Left kidney (tissue), 2 donors: ENCODE results near the gene MAP4. TPM values are rescaled to one million over a fixed set of nuclear protein-coding genes. Genes with fewer than 3 reads are reported as not detected.

Source experiments
- DNase-seq: peaks from one replicate; pipeline ENCODE4 v3.0.0-alpha.2; 2013
- polyA plus RNA-seq: library from polyadenylated mRNA; unstranded; fragments of 120-200 nt; gene quantifications from one replicate; pipeline ENCODE4 v1.2.1, GENCODE V29; 2013; ENCODE audit not compliant: insufficient read length

MAP4 gene
- polyA plus RNA-seq, 1 donor: 190 TPM

GRCh38 chr3:47974974-47975470 lies 41.2 kb downstream of the MAP4 start:
- no peak for DNase-seq

DNA sequence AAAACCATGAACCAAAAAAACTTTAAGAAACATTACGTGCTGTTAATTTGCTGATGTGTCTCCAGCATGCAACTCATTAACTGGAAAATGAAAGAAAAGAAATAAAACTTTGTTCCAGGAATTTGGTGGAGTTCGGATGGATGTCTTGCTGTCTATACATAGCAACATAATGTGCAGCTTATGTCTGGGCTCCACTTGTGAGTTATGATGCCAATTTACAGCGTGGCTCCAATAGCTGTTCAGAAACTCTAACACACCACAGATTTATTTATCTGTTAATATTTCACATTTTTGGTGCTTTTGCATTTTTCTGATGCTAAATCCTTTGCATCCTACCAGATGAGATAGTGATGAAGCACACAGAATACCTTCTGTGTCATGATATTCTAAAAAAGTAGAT lies 45.1 kb downstream of the MAP4 start:
- no peak for DNase-seq

GRCh38 chr3:47964740-47965139 lies 51.5 kb downstream of the MAP4 start:
- DNase-seq: no peak

- peak; percentile 61 for DNase-seq
Observed at GRCh38 chr3:47961815-47962606, 54.2 kb downstream of the MAP4 start.

GRCh38 chr3:47961036-47961435 lies 55.2 kb downstream of the MAP4 start:
- no peak for DNase-seq

DNA sequence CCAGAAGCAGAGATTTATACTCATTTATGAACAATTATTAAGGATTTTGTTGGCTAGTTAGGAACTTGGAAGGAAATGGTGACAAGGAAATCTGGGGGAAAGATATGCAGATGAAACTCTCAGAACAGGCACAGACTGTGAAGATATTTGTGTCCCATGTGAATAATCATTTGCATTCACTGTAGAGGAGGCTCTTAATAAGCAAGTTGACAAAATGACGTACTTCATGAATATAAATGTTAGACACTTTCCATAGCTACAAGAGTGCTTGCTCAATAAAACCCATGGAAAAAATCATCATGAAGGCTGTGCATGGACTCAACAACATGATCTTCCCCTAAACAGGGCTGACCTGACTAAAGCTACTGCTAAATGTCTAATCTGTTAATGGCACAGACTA lies 59.7 kb downstream of the MAP4 start:
- no peak for DNase-seq

- no peak for DNase-seq
Observed at GRCh38 chr3:47954567-47954966, 61.6 kb downstream of the MAP4 start.

DNA sequence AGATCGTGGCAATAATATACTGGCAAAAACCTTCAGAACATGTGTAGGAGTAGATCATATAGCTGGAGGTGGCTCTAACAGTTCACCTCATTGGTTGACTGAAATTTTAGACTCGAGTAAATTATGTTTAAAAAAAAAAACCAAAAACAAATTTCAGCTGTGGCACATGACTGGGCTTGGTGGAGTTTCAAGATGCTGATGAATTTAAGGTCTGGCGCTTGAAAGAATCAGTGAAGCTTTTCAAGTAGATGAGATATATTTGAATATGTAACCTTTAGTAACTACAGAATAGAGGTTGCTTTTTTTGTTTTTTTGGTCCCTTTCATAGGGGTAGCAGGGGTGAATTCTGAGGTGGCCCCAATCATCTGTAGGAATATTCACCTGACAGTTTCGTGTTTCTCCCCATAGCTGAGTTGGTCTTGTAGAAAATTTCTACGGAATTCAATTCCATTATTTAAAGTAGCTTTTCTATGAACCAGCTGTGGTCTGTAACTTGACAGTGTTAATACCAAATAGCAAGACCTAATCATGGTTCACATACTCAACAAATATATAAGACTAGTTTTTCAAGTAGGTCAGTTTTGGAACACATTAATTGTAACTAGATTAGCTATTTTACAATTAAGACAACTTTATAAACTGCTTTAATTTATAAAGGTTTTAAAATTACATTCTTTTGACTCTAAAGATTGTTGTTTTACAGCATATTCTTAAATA lies 65.6 kb downstream of the MAP4 start:
- peak; percentile 27 for DNase-seq

DNA sequence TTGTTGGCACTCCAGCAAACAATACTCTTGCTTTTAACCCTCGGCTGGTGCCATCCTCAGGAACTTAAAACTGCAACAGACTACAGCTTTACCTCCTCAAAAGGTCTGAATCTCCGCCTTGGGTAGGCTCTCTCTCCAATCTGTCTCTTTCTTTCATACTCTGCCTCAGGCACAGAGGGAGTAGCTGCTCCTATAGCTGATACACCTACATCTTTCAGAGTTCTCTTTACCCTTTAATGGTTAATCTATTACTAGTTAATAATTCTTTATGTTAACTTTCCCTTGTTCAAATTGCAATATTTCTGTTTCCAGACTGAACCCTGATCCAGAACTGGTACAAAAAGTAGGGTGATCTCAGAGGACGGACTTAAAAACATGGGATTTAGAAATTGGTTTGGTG lies 66.2 kb downstream of the MAP4 start:
- no peak for DNase-seq

DNA sequence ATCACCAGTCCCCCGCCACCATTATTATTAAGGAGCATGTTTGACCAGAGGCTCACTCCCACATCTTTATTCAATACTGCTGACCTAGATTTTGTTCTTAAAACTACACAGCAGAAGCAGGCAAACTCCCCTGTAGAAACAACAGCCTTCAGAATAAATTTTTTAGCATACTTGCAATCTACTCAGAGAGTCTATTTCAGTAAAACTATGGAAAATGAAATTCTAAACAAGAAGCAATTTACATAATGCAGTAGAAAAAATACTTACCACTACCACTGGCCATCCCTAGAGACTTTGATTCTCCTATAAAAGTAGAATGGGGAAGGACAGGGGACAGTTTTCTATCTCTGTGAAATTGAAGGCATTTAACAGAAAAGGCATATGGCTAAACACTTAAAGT lies 76.0 kb downstream of the MAP4 start:
- DNase-seq: no peak

DNA sequence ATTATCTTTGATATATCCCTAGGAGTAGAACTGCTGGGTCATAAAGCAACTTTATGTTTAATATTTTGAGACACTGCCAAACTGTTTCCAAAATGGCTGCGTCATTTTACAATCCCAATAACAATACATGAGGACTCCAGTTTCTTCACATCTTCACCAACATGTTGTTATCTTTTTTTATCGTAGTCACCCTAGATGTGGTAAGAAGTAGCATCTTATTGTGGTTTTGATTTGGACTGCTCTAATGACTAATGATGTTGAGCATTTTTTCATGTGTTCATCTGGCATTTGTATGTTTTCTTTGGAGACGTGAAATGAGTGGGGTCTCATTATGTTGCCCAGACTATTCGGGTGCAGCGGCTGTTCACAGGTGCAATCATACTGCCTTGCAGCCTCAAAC lies 83.8 kb downstream of the MAP4 start:
- no peak for DNase-seq

DNA sequence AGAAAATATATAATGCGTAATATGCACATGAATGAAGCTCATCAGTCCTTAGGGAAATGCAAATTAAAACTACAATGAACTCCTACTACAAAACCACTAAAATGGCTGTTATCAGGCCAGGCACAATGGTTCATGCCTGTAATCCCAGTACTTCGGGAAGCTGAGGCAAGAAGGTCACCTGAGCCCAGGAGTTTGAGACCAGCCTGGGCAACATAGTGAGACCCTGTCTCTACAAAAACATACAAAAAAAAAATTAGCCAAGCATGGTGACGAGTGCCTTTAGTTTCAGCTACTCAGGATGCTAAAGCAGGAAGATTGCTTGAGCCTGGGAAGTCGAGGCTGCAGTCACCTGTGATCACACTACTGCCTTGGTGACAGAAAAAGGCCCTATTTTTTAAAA lies 85.2 kb downstream of the MAP4 start:
- no peak for DNase-seq

DNA sequence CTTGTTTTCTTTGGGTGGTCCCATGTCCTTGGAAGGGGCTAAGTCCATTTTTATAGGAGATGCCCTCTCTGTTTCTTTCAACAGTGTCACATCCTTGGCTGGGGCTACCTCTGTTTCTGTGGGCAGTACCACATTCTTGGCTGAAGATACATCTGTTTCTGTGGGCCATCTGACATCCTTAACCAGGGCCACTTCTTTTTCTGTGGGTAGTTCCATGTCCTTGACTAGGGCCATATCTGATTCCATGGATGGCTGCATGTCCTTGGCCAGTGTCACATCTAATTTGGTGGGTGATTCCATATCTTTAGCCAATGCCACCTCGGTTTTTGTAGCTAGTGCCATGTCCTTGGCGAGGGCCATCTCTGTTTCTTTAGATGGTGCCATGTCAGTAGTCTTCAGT lies 99.5 kb downstream of the MAP4 start:
- DNase-seq: no peak

DNA sequence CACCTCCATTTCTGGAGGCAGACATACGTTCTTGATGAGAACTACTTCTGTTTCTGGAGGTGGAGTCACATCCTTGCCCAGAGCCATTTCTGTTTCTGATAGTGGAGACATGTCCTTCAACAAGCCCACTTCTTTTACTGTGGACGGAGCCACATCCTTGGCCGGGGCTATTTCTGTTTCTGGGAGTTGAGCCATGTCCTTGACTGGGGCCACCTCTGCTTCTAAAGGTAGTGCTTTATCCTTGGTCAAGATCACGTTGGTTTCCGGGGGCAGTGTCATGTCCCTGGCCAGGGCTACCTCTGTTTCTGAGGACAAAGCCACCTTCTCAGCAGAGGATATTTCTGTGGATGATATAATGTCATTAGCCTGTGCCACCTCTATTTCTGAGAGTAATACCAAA lies 100.0 kb downstream of the MAP4 start:
- no peak for DNase-seq

DNA sequence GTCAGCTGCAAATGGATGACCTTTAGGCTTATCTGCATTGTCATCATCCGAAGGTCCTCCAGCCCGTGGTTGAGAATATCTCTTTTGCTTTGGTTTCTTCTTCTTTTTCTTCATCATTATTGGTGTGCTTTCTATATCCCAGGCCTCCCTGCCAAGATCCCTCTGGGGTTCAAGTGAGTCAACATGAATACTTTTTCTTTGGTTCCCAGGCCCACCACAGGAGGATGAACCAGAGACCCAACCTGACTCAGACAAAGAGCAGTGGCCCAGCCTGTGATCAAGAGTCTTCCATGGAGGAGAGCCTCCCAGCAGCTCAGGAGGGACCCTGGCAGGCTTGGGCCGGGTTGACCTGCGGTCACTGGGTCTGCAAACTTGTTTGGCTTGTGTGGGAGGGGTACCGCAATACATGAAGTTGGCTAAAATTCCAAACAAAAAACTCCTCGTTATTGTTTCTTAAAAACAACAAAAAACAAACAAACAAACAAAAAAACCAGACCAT lies 104.2 kb downstream of the MAP4 start:
- no peak for DNase-seq

DNA sequence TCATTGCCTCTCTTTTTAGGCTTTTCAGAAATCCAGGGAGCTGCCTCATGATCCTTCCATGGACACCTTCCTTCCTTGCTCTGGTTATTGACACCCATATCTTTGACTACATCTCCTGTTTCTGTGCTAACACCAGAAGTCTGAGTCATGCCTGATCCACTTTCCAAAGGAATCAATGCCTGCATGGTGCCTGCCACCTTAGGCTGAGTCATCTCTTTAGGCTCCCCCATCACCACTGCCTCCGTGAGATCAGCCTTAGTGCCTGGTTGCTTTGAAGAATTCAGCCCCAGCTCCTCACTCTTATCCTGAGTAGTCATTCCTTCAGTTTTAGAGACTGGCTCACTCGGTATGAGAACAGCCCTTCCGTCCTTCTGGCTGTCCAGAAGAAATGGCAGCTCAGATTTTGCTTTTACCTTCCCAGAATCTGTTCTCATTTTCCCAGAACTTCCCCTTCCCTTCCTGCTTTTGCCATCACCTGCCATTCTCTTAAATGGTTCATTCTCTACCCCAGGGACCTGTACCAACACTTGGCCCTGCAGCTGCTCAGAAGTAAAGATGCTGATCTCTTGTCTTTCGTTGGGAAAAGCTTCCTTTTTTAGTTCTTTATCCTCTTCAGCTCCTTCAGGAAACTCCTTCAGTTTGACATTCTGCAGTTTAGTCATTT lies 105.3 kb downstream of the MAP4 start:
- no peak for DNase-seq

DNA sequence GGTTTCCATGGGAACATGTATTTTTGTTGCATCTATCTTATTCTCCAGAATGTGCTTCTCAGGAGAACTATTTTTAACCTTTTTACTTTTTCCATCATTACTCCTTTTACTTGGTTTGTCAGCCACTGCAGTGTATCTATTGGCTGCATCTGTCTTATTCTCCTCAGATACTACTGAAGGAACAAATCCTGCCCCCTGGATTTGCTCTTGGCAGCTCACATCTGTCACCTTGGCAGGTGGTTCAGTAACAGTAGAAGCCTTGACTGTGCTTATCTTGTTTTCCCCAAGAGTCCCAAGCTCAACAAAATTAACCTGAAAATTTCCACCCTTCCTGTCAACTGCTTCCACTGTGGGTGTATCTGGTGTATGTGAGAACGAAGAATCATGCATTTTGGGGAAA lies 106.0 kb downstream of the MAP4 start:
- no peak for DNase-seq

GRCh38 chr3:47909607-47910006 lies 106.6 kb downstream of the MAP4 start:
- no peak for DNase-seq

GRCh38 chr3:47908744-47909143 lies 107.5 kb downstream of the MAP4 start:
- DNase-seq: no peak

DNA sequence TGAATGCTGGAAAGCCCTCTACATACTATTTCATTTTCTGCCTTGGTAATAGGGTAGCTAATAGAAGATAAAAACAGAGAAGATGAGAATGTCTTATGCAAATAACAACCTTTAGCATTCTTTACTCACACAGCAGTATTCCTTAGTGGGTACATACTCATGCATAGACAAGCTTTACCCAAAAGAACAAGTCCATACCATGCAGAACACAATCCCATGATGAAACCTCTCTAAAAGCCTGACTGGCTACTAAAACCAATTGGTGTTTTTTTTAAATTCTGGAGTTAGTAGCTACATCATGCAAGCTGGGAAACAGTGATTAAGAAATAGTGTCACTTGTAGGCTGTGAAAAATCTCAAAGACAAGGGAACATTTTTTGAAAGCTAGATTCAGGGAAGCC lies 108.4 kb downstream of the MAP4 start:
- no peak for DNase-seq

DNA sequence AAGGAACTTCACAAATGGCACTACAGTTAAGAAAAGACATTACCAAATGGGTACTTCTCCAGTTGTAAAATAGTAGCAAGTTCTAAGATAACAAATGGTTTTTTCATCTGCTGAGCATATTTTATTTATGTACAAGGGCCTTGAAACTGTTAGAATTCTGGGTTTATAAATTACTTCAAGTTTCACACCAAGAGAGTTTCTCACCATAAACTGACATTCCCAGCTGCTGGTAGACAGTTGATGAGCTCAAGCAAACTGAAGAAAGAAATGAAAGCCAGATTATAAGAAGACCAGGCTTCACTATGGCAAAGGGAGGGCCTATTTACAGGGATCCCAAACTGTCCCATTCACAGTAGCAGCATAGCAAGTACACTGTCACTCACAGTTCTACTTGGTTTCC lies 113.5 kb downstream of the MAP4 start:
- no peak for DNase-seq

DNA sequence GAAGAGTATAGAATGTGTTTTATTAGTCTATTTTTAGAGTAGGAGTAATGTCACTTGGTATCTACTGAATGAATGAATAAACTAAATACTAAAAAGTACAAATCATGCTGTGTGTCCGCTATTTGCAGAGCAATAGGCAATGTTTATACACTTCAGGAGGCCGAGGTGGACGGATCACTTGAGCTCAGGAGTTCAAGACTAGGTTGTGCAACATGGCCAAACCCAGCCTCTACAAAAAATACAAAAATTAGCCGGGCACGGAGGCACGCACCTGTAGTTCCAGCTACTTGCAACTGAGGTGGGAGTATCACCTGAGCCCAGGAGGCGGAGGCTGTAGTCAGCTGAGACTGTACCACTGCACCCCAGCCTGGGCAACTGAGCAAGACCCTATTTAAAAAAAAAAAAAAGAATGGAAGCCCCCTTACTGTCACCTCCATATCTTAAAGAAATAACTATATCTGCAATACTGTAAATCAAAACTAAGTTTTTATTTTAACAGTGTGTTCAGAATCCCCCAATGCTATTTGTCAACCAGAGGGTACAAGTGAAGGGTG lies 114.9 kb downstream of the MAP4 start:
- DNase-seq: no peak
